KMS-11 (cell line): Measurements from ENCODE around the gene SRPX.

ENCODE experiments used
- H2AFZ ChIP-seq: fragments of 200-600 bp; sonication (generic); 2 replicates; pipeline ENCODE4 v1.6.1; 2016; ENCODE audit warnings: antibody characterized with exemption, mixed run types, low read depth
- H3K27ac ChIP-seq: fragments of 200-600 bp; sonication (generic); 2 replicates; pipeline ENCODE4 v1.6.1; 2016; ENCODE audit warnings: mild to moderate bottlenecking, mixed run types
- H3K27me3 ChIP-seq: fragments of 200-600 bp; sonication (generic); 2 replicates; pipeline ENCODE4 v1.6.1; 2017; ENCODE audit warnings: mild to moderate bottlenecking, low read depth, mixed run types, moderate library complexity; ENCODE audit not compliant: insufficient read depth
- H3K36me3 ChIP-seq: fragments of 200-600 bp; sonication (generic); 2 replicates; pipeline ENCODE4 v1.6.1; 2017; ENCODE audit warnings: mild to moderate bottlenecking, mixed run types; ENCODE audit not compliant: insufficient read depth
- H3K4me1 ChIP-seq: fragments of 200-600 bp; sonication (generic); 2 replicates; pipeline ENCODE4 v1.6.1; 2016; ENCODE audit warnings: mild to moderate bottlenecking, low read depth, mixed run types; ENCODE audit not compliant: poor library complexity, severe bottlenecking
- H3K4me2 ChIP-seq: fragments of 200-600 bp; sonication (generic); 2 replicates; pipeline ENCODE4 v1.7.0; 2016; ENCODE audit warnings: mild to moderate bottlenecking, mixed run types
- H3K4me3 ChIP-seq: fragments of 200-600 bp; sonication (generic); IDR thresholded peaks from 2 replicates; pipeline ENCODE4 v1.6.1; 2017; ENCODE audit warnings: low read depth, low read length, mixed read lengths; ENCODE audit not compliant: insufficient read depth
- H3K79me2 ChIP-seq: fragments of 200-600 bp; sonication (generic); 2 replicates; pipeline ENCODE4 v1.6.1; 2016; ENCODE audit warnings: low read depth, mixed run types; ENCODE audit not compliant: insufficient read depth
- H3K9ac ChIP-seq: fragments of 200-600 bp; sonication (generic); 2 replicates; pipeline ENCODE4 v1.6.1; 2016; ENCODE audit warnings: mild to moderate bottlenecking, mixed run types
- H4K20me1 ChIP-seq: fragments of 200-600 bp; sonication (generic); 2 replicates; pipeline ENCODE4 v1.6.1; 2016; ENCODE audit warnings: mild to moderate bottlenecking, mixed run types; ENCODE audit not compliant: insufficient read depth
- TF ChIP-seq, protein P1 (sequence below): fragments of 200-600 bp; sonication (generic); conservative IDR thresholded peaks from 2 replicates; pipeline ENCODE4 v1.6.1; 2017; ENCODE audit warnings: low read depth, mild to moderate bottlenecking, antibody characterized with exemption, low read length, moderate library complexity, mixed read lengths

SRPX gene

DNA sequence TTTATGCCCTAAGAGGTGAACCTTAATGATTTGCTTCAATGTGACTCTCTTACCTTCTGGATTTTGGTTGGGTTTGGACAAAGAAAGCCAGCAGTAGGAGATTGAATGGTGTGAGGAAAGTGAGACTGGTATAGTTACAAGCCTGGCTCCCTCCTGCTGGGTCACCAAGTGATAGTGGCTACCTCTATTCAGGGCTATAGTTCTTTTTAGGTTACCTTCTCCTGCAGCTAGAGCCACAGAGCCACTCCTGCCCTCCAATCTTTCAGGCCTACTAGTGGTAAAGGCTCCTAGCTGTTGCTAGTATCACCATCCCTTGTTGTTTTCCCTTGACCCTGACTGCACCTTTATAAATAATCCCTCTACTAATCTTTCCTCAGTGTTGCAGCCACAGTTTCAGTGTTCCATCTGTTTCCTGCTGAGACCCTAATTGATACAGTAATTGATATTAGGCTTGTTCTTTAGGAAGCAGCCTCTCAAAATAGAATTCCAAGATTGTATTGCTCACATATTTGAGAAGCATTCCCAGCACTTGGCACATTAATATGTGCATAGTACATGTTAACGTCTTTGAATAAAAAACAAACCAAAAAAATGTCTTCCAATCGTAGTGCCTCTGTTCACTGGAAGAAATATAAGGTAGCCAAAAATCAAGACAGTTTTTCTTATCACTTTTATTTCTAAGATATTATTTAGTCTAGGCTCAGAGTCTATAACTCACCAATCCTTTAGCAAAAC is 82.3 kb downstream of the SRPX start:
- Histone ChIP-seq H2AFZ (no peak overlapping the region), H3K36me3 (no peaks in the 10 kb centered on the region), H3K4me2 (no peak overlapping the region), H4K20me1 (no peaks in the 10 kb centered on the region), H3K4me3 (no peak overlapping the region), H3K4me1 (no peaks in the 10 kb centered on the region), H3K27ac (no peak overlapping the region), H3K79me2 (no peaks in the 10 kb centered on the region), H3K27me3 (no peaks in the 10 kb centered on the region), H3K9ac (no peak overlapping the region)
- TF ChIP-seq, protein P1, sequence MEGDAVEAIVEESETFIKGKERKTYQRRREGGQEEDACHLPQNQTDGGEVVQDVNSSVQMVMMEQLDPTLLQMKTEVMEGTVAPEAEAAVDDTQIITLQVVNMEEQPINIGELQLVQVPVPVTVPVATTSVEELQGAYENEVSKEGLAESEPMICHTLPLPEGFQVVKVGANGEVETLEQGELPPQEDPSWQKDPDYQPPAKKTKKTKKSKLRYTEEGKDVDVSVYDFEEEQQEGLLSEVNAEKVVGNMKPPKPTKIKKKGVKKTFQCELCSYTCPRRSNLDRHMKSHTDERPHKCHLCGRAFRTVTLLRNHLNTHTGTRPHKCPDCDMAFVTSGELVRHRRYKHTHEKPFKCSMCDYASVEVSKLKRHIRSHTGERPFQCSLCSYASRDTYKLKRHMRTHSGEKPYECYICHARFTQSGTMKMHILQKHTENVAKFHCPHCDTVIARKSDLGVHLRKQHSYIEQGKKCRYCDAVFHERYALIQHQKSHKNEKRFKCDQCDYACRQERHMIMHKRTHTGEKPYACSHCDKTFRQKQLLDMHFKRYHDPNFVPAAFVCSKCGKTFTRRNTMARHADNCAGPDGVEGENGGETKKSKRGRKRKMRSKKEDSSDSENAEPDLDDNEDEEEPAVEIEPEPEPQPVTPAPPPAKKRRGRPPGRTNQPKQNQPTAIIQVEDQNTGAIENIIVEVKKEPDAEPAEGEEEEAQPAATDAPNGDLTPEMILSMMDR, result no peak

GRCh38 chrX:38129366-38129765 is 91.3 kb downstream of the SRPX start:
- no peaks in the 10 kb centered on the region for H3K27me3 ChIP-seq
- no peak overlapping the region for H3K27ac ChIP-seq
- H3K4me3 ChIP-seq, result no peak overlapping the region
- H3K4me1 ChIP-seq, result no peaks in the 10 kb centered on the region
- H3K36me3 ChIP-seq, result no peaks in the 10 kb centered on the region
- TF ChIP-seq, protein P1, result no peak
- no peak overlapping the region for H2AFZ ChIP-seq
- H4K20me1 ChIP-seq, result no peaks in the 10 kb centered on the region
- no peak overlapping the region for H3K9ac ChIP-seq
- H3K79me2 ChIP-seq, result no peaks in the 10 kb centered on the region
- H3K4me2 ChIP-seq, result no peak overlapping the region

DNA sequence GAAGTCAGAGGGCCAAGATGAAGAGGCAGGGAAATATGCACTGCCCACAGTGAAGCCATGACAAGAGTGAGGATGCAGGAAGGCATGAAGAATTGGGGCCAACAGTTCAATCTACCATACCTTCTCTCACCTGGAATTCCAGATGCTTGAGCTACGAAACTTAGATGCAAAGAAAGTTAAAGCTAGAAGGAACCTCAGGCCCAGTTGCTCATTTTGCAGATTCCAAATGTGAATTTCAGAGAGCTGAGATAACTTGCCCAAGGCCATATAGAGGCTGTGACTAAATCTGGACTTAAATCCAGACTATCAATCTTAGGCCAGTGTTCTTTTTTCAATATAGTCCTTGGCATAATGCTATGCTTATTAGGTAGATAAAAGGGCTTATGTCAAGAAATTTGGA is 92.7 kb downstream of the SRPX start:
- Histone ChIP-seq H3K36me3 (no peaks in the 10 kb centered on the region), H3K27me3 (no peaks in the 10 kb centered on the region), H4K20me1 (no peaks in the 10 kb centered on the region), H3K4me3 (no peak overlapping the region), H3K9ac (no peak overlapping the region), H3K27ac (no peak overlapping the region), H3K79me2 (no peaks in the 10 kb centered on the region), H3K4me2 (no peak overlapping the region), H3K4me1 (no peaks in the 10 kb centered on the region), H2AFZ (no peak overlapping the region)
- TF ChIP-seq, protein P1, result no peak

- Histone ChIP-seq H3K4me2 (no peak overlapping the region), H3K36me3 (no peaks in the 10 kb centered on the region), H4K20me1 (no peaks in the 10 kb centered on the region), H2AFZ (no peak overlapping the region), H3K27me3 (no peaks in the 10 kb centered on the region), H3K9ac (no peak overlapping the region), H3K79me2 (no peaks in the 10 kb centered on the region), H3K27ac (no peak overlapping the region), H3K4me3 (no peak overlapping the region), H3K4me1 (no peaks in the 10 kb centered on the region)
- TF ChIP-seq, protein P1, result no peak
Observed at GRCh38 chrX:38126179-38126578, 94.5 kb downstream of the SRPX start.
